Testis (tissue), 3 donors: ENCODE measurements around the gene CFAP65. TPM values are rescaled to one million over a fixed set of nuclear protein-coding genes. Genes with fewer than 3 reads are reported as not detected.

Source experiments
- DNase-seq: peaks from one replicate; pipeline ENCODE4 v3.0.0-alpha.2; 2019
- H3K27ac ChIP-seq, 2 donors: fragments of 200-600 bp; sonication (generic); one replicate each; pipeline ENCODE4 v1.5.1; 2019
- H3K27me3 ChIP-seq: fragments of 200-600 bp; sonication (generic); one replicate; pipeline ENCODE4 v1.5.1; 2019
- H3K36me3 ChIP-seq: fragments of 200-600 bp; sonication (generic); one replicate; pipeline ENCODE4 v1.5.1; 2017; ENCODE audit warnings: low read depth; ENCODE audit errors: missing control alignments
- H3K4me1 ChIP-seq: fragments of 200-600 bp; sonication (generic); one replicate; pipeline ENCODE4 v1.5.1; 2019
- H3K4me3 ChIP-seq, 2 donors: fragments of 200-600 bp; sonication (generic); one replicate each; pipeline ENCODE4 v1.5.1; 2017 to 2019
- H3K9me3 ChIP-seq: fragments of 200-600 bp; sonication (generic); one replicate; pipeline ENCODE4 v1.5.1; 2017
- CTCF ChIP-seq, 3 experiments: fragments of 450-650 bp in 2 of 3; fragments of 200-600 bp in 1 of 3; sonication (generic) in 1 of 3; IDR thresholded peaks; one replicate each; pipeline ENCODE4 v1.5.1; 2016 to 2019; ENCODE audit warnings: antibody characterized with exemption in 3 of 3, mild to moderate bottlenecking in 2 of 3, moderate library complexity in 1 of 3
- POLR2A ChIP-seq: fragments of 450-650 bp; IDR thresholded peaks from one replicate; pipeline ENCODE4 v1.6.1; 2017; ENCODE audit warnings: antibody characterized with exemption, mild to moderate bottlenecking, moderate library complexity
- WGBS, 2 donors: methylation state at CpG; one replicate each; pipeline ENCODE4 v1.1.5; 2018; 5-methylcytosine and 5-hydroxymethylcytosine counted together
- intact Hi-C: fragments of 100-400 bp; cut with DNase I; formaldehyde crosslinking; loops from one replicate; pipeline ENCODE4 v1.15.1; 2023; ENCODE audit warnings: low total_unique reads
- polyA plus RNA-seq: library from polyadenylated mRNA; stranded (reverse); fragments of 350-450 nt; fragmentation: Illumina TruSeq; extraction: RNeasy Lipid Tissue Mini Kit (QIAGEN cat#74804); gene quantifications from one replicate; pipeline ENCODE4 v1.2.3, GENCODE V29; 2014; ENCODE audit warnings: low read depth, low replicate concordance; ENCODE audit not compliant: insufficient read depth
- total RNA-seq, 2 donors: library from RNA; depleted of rRNA; stranded (reverse); fragments of >200 nt; gene quantifications; one replicate each; pipeline ENCODE4 v1.2.3, GENCODE V29; 2016

The CFAP65 gene
- total and polyA plus RNA-seq, 3 donors from 2014 or later, result 15.5 to 42.9 (median 23.7) TPM

- peak; percentile 90 for DNase-seq
- Histone ChIP-seq H3K9me3 (no peaks in the 10 kb centered on the region), H3K4me1 (peaks cover 15% of the 10 kb centered on the region), H3K4me3 (peak overlapping the region; percentile 24 to 48), H3K27me3 (no peaks in the 10 kb centered on the region), H3K27ac (peak overlapping the region in 1 of 2 donors; percentile 10), H3K36me3 (no peaks in the 10 kb centered on the region)
- intact Hi-C loops, result no loop called here
- TF ChIP-seq CTCF (IDR thresholded peaks at IDR 0.05) (peak; percentile 84 to 92 (median 85)), POLR2A (no peak)
- 1 to 4% methylated on average over 17 to 43 of the region's 43 CpGs for WGBS, 2 donors
These were observed 45.2 kb downstream of the CFAP65 start for GRCh38 chr2:218995972-218996711.

GRCh38 chr2:218995561-218995960 lies 45.8 kb downstream of the CFAP65 start:
- intact Hi-C loops, result no loop called here
- no peak for DNase-seq
- H3K4me3 ChIP-seq, result no peak overlapping the region
- WGBS, 2 donors, result 28 to 34% methylated on average over 8 of the region's 8 CpGs
- no peak overlapping the region for H3K27ac ChIP-seq
- no peaks in the 10 kb centered on the region for H3K36me3 ChIP-seq
- no peaks in the 10 kb centered on the region for H3K9me3 ChIP-seq
- TF ChIP-seq CTCF (IDR thresholded peaks at IDR 0.05) (no peak), POLR2A (no peak)
- peaks cover 15% of the 10 kb centered on the region for H3K4me1 ChIP-seq
- no peaks in the 10 kb centered on the region for H3K27me3 ChIP-seq

- DNase-seq, result no peak
- Histone ChIP-seq H3K4me3 (peak within 1 kb of the TSS; percentile 4 to 38), H3K4me1 (peaks cover 15% of the 10 kb centered on the region), H3K27ac (no peak within 1 kb of the TSS), H3K9me3 (no peaks in the 10 kb centered on the region), H3K36me3 (no peaks in the 10 kb centered on the region), H3K27me3 (no peaks in the 10 kb centered on the region)
- 1 to 3% methylated on average over 6 to 82 of the region's 88 CpGs for WGBS, 2 donors
- intact Hi-C loops, result no loop called here
- no peak for TF ChIP-seq CTCF (IDR thresholded peaks at IDR 0.05)
These were observed 47.7 kb downstream of the CFAP65 start, which contains the start of gene CRYBA2 for GRCh38 chr2:218993345-218994315. Gene CRYBA2 (minus strand): TSS chr2:218993422. CDS start chr2:218993176, 246 bp downstream.

GRCh38 chr2:218992703-218993344 lies 48.5 kb downstream of the CFAP65 start:
- Histone ChIP-seq H3K9me3 (no peaks in the 10 kb centered on the region), H3K36me3 (no peaks in the 10 kb centered on the region), H3K4me1 (peaks cover 15% of the 10 kb centered on the region), H3K27ac (no peak overlapping the region), H3K27me3 (no peaks in the 10 kb centered on the region), H3K4me3 (peak overlapping the region; percentile 4 to 38)
- TF ChIP-seq CTCF (IDR thresholded peaks at IDR 0.05) (no peak), POLR2A (no peak)
- intact Hi-C loops, result no loop called here
- 1% methylated on average over 8 to 29 of the region's 44 CpGs for WGBS, 2 donors
- no peak for DNase-seq
